HG02642 (cell line): Measurements from ENCODE around the gene JPH4.
"Not testable (repeated sequence)": the region's sequence is repeated elsewhere in the genome, so short reads cannot be mapped to it uniquely, and the experiment has no call there.

ENCODE experiments used
- ATAC-seq: cut with Tn5 transposase; IDR thresholded peaks from one replicate; pipeline ENCODE4 v1.9.1; 2021; ENCODE audit warnings: mild to moderate bottlenecking; ENCODE audit not compliant: unreplicated experiment, poor library complexity

Gene JPH4

DNA sequence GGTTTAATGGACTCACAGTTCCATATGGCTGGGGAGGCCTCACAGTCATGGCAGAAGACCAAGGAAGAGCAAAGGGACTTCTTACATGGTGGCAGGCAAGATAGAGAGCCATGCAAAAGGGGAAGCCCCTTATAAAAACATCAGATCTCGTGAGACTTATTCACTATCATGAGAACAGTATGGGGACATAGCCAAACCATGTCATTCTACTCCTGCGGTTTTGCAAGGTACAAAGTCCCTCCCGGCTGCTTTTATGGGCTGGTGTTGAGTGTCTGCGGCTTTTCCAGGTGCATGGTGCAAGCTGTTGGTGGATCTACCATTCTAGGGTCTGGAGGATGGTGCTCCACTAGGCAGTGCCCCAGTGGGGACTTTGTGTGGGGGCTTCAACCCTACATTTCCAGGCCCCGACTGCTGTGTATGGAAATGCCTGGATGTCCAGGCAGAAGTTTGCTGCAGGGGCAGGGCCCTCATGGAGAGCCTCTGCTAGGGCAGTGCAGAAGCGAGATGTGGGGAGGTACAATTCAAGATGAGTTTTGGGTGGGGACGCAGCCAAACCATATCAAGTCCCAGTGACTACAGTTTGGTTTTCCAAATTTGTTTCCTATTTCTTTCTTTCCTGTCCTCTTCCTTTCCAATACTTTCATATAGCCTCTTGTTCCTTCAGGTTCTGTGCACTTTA is 31.0 kb upstream of the JPH4 start:
- not testable (repeated sequence) for ATAC-seq

DNA sequence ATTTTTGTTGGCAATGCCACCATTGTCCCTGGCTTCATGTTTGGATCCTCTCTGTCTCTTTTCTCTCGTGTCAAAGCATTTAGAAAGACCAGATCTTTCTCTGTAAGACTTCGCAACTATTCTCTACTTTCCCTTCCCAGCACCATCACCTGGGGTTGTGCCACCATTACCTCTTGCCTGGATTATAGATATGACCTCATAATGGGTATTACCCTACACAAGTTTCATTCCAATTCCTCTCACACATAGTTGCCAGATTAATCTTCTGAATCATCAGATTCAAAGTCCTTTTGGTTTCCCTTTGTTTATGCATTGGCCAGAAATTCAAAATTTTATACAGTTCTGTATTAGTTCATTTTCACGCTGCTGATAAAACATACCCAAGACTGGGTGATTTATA is 30.4 kb upstream of the JPH4 start:
- ATAC-seq = no peak

DNA sequence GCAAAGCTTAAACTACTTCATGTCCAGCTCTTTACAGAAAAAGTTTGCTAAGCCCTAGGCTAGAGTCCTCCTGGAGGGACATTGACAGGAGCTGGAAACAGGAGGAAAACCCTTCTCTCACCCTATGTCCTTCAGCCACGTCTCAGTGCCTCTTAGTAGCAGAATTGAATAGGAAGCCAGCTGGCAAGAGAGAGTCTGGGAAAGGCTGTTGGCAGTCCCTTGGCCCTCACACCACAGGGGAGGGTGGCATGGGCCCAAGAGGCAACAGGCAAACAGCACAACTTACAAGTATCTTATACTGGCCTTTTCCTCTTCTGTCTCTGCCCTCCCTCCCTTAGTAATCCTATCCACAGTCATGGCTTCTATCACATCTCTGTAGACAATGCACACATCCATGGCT is 29.9 kb upstream of the JPH4 start:
- ATAC-seq = no peak

DNA sequence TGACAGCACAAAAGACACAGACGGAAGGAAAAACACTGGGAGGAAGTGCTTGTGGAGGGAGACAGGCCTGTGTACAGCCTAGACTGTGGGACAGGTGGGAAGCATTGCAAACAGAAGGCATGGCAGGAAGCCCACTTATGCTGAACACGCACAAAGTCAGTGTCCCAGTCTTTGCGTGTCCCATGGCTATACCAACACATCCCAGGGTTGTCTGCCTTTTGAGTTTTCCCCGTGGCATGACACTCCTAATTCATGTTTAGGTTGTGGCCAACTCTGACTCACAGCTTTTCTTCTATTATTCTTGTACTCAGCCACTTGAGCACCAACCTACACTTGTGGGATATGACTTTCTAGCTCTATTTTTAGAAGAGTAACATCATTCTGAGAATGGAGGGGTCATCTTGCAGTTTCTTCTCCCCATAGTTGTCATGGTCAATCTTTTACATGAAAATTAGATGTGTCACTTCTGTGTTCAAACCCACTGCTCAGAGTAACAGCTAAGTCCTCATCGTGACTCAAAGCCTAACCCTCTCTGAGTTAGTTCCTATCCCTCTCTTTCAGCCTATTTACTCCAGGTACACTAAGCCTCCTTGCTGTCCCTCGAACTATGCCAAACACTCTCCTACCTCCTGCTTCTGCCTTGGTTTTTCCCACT is 27.5 kb upstream of the JPH4 start:
- peak; percentile 83 for ATAC-seq

DNA sequence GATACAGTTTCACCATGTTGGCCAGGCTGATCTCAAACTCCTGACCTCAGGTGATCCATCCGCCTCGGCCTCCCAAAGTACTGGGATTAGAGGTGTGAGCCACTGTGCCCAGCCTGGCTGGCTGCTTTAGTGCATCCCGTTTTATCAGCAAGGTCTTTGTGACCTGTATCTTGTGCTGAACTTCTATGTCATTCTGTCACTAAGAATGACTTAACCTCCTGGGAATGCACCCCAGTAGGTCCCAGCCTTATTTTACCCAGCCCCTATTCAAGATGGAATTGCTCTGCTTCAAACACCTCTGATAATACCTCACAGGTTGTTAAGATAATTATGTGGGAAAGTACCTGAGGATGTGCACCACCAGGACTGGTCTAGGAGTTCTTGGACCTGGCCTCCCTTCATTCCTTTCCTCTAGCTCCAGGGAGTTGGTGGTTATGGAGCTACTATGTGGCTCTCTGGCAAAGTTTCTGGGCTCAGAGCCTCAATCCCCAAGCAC is 26.1 kb upstream of the JPH4 start:
- ATAC-seq = no peak

DNA sequence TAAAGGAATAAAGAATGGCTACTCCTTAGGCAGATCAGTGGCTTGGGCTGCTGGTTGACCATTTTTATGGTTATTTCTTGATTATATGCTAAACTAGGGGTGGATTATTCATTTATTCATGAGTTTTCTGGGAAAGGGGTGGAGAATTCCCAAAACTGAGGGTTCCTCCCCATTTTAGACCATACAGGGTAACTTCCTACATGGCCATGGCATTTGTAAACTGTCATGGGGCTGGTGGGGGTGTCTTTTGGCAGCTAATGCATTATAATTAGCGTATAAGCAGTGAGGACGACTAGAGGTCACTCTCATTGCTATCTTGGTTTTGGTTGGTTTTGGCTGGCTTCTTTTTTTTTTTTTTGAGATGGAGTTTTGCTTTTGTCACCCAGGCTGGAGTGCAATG is 25.6 kb upstream of the JPH4 start:
- no peak for ATAC-seq

DNA sequence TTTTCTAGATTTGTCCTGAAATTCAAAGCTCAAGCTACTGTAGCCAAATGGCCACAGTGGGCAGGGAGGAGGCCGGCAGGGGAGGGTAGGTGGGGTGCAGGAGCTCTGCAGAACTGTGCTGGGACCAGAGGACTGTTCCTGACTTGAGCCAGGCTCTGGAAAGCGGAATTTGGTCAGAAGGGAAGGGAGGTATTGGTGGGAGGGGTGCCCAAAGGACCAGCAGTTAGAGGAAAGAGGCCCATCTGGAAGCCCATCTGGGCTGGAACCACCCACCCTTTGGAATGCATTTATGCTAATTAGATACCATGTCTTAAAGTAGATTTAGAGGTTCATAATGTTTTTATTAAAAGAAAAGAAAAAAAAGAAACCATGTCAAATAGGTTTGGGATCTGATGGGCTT is 24.5 kb upstream of the JPH4 start:
- no peak for ATAC-seq

DNA sequence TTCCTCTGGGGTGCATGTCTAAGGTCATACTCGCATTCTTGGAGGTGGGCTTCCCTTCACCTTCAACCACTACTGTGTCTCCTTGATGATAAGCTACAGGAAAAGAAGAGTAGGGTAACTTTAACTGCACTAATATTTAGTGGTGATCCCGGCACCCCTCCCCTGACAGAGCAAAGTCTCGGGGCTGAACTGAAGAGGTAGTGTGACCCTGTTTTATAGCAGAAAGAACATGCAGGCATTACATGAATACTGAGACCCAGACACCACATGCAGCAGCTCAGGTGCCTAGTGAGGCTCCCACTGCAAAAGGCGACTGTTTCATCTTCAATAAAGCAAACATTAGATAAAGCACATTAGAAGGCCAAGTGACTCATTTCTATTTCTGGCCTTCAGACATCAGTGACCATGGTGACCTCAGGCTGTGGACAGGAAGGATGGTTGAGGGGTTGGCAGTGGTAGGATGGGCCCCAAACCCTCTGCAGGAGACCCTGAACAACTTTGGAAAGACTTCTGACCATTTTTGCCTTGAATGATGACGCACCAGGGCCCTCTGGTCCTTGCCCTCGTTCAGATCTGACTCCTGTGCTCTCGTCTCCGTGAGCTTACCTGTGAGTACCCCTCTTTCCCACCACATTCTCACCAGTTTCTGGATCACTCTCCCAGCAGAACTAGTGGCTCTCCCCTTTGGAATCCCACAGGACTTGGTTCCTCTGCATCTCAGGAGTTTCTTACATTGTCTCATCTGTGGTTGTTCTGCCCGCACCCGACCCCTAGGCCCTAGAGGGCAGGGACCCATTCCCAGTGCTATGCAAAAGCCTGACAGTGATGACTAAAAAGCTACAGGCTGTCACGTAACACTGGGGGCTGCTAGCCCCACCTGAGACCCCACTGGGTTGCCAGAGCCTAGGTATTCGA is 23.8 kb upstream of the JPH4 start:
- ATAC-seq = no peak

DNA sequence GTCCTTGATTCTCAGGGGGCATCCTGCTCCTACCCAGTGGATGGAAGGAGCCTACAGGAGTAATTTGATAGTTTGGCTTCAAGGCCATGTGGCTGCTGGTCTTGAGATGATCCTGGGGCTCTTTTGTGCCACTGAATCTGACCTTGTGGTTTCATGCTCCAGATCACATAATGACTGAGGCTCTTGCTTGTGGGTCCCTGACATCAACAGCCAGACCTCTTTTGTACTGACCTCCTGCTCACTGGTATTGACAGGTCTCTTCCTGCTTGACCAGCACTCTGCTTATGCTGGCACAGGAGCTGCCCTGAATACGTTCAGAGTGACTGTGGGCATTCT is 23.2 kb upstream of the JPH4 start:
- no peak for ATAC-seq

DNA sequence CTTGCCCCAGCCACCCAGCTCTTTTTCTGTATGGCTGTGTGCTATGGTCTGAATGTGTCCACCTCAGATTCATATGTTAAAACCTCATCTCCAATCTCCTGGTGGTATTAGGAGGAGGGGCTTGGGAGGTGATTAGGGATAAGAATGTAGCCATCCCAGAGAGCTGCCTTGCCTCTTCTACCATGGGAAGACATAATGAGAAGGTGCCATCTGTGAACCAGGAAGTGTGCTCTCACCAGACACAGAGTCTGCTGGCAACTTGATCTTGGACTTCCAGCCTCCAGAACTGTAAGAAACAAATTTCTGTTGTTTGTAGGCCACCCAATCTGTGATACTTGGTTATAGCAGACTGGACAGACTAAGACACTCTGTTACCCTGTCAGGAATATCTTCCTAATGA is 22.8 kb upstream of the JPH4 start:
- ATAC-seq = no peak

DNA sequence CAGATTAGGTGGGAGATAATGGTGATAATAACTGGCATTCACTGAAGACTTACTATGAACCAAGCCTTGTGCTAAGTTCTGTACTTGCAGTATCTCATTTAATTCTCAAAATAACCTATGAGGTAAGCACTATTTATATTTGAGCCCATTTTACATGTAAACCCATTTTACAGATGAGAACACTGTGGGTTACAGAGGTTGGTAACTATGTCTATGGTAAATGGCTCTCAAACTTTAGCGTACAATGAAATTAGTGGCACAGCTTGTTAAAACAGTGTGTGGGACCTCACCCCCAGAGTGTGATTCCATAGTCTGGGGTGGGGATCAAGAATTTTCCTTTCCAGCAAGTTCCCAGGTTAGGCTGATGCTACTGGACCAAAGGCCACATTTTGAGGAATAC is 22.2 kb upstream of the JPH4 start:
- no peak for ATAC-seq

DNA sequence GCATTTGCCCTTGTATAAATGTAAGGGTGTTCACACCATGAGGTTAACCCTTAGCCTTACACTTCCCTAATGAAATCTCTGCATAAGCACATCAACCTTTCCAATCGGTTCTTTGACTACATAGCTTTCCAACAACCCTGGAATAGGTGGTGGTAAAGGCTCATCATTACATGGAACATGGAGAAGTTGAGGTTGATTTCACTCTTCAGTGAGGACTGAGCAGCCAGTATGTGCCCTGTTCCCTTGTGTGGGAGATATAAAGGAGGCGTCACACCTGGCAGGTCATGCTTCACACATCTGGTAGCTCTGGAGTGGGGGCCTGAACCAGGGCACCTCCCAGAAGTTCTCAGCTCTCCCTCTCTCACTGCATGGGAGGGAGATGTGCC is 21.7 kb upstream of the JPH4 start:
- no peak for ATAC-seq

DNA sequence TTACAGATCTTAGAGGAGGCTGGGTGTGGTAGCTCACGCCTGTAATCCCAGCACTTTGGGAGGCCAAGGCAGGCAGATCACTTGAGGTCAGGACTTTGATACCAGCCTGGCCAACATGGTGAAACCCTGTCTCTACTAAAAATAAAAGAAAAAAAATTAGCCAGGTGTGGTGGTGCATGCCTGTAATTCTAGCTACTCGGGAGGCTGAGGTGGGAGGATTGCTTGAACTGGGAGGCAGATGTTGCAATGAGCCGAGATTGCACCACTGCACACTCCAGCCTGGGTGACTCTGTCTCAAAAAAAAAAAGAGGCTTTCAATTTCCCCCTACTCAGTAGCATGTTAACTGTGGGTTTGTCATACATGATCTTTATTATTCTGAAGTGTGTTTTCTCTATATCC is 15.6 kb upstream of the JPH4 start:
- ATAC-seq = not testable (repeated sequence)

DNA sequence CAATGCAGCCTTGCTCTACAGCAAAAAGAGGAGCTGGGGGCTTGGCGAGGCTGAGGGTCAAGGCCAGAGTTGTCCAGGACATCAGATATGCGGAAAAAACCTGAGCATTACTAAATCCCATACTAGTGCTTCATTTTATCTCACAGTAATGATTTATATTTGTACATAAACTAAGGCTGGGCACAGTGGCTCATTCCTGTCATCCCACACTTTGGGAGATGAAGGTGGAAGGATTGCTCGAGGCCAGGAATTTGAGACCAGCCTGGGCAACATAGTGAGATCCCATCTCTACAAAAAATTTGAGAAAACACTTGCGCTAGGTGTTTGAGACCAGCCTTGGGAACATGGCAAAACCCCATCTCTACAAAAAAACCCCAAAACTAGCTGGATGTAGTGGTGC is 11.6 kb upstream of the JPH4 start:
- no peak for ATAC-seq

DNA sequence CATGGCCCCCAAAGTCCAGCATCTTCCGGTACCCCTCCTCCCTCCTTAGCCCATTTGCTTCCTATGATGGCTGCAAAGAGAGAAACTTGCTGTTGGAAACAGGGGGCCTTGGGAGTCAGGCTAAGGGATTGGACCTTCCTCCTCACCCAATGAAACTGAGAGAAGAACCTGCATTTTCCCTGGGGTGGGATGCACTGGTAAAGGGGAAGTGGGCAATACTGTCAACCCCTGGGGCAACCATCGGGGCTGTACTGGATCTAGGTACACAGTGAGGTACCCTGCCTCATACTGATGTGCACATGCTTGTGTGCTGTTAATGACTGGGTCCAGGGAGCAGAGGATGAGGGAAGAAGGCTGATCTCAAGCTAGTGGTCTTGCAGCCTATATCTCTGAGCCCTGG is 11.0 kb upstream of the JPH4 start:
- ATAC-seq = no peak

DNA sequence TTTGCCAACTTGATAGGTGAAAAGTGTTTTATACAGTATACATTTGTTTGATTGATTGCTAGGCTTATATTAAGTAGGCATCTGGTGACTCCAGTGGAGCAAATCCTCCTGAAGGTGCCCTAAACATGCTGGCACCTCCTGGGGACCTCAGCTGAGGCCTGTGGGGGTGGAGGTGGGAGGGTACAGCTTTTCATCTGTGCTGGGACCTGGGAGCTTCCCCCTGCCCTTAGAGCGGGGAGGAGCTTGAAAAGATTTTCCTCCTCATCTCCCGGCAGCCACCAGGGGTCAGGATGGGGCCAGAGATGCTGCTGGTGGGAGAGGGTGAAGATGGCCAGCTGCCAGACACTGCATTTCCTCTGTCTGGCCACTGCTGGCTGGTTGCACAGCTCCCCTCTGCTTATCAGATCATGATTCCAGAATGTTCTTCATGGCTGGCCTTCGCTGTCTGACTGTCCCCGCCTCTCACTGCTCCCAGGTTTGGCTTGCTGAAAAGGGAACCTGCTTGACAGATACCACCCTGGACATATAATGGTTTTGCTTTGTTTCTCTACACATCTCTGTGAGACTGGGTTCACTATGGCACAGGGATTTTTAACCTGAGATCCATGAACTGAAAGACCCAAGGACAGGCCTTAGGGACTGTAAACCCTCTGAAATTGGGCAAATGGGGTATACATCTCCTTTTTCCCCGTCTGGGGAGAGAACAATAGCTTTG is 10.5 kb upstream of the JPH4 start:
- peak; percentile 99 for ATAC-seq

DNA sequence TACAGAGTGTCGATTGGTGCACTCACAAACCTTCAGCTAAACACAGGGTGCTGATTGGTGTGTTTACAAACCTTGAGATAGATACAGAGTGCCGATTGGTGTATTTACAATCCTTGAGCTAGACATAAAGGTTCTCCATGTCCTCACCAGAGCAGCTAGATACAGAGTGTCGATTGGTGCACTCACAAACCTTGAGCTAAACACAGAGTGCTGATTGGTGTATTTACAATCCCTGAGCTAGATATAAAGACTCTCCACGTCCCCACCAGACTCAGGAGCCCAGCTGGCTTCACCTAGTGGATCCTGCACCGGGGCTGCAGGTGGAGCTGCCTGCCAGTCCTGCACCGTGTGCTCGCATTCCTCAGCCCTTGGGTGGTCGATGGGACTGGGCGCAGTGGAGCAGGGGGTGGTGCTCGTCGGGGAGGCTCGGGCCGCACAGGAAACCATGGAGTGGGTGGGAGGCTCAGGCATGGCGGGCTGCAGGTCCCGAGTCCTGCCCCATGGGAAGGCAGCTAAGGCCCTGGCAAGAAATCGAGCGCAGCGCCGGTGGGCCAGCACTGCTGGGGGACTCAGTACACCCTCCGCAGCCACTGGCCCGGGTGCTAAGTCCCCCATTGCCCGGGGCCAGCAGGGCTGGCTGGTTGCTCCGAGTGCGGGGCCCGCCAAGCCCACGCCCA is 6.1 kb upstream of the JPH4 start:
- not testable (repeated sequence) for ATAC-seq

DNA sequence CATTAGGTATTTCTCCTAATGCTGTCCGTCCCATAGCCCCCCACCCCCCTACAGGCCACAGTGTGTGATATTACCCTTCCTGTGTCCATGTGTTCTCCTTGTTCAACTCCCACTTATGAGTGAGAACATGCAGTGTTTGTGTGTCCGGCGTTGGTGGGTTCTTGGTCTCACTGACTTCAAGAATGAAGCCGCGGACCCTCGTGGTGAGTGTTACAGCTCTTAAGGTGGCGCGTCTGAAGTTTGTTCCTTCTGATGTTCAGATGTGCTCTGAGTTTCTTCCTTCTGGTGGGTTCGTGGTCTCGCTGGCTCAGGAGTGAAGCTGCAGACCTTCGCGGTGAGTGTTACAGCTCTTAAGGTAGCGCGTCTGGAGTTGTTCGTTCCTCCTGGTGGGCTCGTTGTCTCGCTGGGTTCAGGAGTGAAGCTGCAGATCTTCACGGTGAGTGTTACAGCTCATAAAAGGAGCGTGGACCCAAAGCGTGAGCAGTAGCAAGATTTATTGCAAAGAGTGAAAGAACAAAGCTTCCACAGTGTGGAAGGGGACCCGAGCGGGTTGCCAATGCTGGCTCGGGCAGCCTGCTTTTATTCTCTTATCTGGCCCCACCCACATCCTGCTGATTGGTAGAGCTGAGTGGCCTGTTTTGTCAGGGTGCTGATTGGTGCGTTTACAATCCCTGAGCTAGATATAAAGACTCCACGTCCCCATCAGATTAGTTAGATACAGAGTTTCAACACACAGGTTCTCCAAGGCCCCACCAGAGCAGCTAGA is 5.4 kb upstream of the JPH4 start:
- ATAC-seq = not testable (repeated sequence)
